ENCODE measurements around the gene ANKK1.

The ANKK1 gene

GRCh38 chr11:113419454-113420003, 31.9 kb downstream of the ANKK1 start:
- H3K4me1 ChIP-seq: no peaks in the 10 kb centered on the region
- H3K9me3 ChIP-seq: no peaks in the 10 kb centered on the region
- intact Hi-C loops (cut with DNase I; ENCODE audit: low total_unique reads): no loop called here
- no peak overlapping the region for H3K27ac ChIP-seq
- TF ChIP-seq, protein P1, sequence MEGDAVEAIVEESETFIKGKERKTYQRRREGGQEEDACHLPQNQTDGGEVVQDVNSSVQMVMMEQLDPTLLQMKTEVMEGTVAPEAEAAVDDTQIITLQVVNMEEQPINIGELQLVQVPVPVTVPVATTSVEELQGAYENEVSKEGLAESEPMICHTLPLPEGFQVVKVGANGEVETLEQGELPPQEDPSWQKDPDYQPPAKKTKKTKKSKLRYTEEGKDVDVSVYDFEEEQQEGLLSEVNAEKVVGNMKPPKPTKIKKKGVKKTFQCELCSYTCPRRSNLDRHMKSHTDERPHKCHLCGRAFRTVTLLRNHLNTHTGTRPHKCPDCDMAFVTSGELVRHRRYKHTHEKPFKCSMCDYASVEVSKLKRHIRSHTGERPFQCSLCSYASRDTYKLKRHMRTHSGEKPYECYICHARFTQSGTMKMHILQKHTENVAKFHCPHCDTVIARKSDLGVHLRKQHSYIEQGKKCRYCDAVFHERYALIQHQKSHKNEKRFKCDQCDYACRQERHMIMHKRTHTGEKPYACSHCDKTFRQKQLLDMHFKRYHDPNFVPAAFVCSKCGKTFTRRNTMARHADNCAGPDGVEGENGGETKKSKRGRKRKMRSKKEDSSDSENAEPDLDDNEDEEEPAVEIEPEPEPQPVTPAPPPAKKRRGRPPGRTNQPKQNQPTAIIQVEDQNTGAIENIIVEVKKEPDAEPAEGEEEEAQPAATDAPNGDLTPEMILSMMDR (IDR thresholded peaks at IDR 0.05): no peak
- peaks cover 0 to 3% of the 10 kb centered on the region in 2 donors for H3K27me3 ChIP-seq
- no peaks in the 10 kb centered on the region for H3K36me3 ChIP-seq
- no peak overlapping the region for H3K4me3 ChIP-seq
- DNase-seq: no peak

GRCh38 chr11:113420808-113421207, 33.2 kb downstream of the ANKK1 start:
- H3K27ac ChIP-seq: no peak overlapping the region
- H3K4me1 ChIP-seq: no peaks in the 10 kb centered on the region
- no peak overlapping the region for H3K4me3 ChIP-seq
- intact Hi-C loops (cut with DNase I; ENCODE audit: low total_unique reads): no loop called here
- H3K36me3 ChIP-seq: no peaks in the 10 kb centered on the region
- no peak for DNase-seq
- H3K27me3 ChIP-seq: peaks cover 0 to 3% of the 10 kb centered on the region in 2 donors
- H3K9me3 ChIP-seq: no peaks in the 10 kb centered on the region
- TF ChIP-seq, protein P1 (IDR thresholded peaks at IDR 0.05): no peak

DNA sequence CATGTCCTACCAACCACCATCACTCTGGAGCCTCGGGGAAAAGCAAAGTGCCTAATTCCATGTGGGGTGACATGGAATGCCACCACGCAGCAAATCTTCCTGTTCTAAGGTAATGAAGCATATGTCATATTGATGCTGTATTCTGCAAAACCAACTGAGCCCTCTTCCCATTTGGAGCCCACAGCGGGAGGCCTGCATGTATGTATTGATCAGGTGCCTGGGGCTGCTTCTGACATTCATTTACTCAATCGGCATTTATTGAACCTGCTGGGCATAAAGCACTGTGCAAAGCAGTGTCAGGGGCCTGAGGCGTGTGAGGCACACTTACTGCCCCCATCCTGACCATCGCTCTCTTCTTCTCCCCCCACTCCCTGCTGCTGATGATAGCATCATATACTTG, 39.1 kb downstream of the ANKK1 start:
- intact Hi-C loops (cut with DNase I; ENCODE audit: low total_unique reads): no loop called here
- Histone ChIP-seq H3K4me3 (no peak overlapping the region), H3K4me1 (no peaks in the 10 kb centered on the region), H3K27ac (no peak overlapping the region), H3K9me3 (no peaks in the 10 kb centered on the region), H3K27me3 (peaks cover 0 to 2% of the 10 kb centered on the region in 2 donors), H3K36me3 (no peaks in the 10 kb centered on the region)
- no peak for DNase-seq
- TF ChIP-seq, protein P1 (IDR thresholded peaks at IDR 0.05): no peak

GRCh38 chr11:113431746-113432145, 44.2 kb downstream of the ANKK1 start:
- H3K27ac ChIP-seq: no peak overlapping the region
- H3K4me1 ChIP-seq: no peaks in the 10 kb centered on the region
- intact Hi-C loops (cut with DNase I; ENCODE audit: low total_unique reads): no loop called here
- no peak overlapping the region for H3K4me3 ChIP-seq
- TF ChIP-seq, protein P1 (IDR thresholded peaks at IDR 0.05): no peak
- DNase-seq: no peak
- H3K36me3 ChIP-seq: no peaks in the 10 kb centered on the region
- no peaks in the 10 kb centered on the region for H3K9me3 ChIP-seq
- H3K27me3 ChIP-seq: no peaks in the 10 kb centered on the region

DNA sequence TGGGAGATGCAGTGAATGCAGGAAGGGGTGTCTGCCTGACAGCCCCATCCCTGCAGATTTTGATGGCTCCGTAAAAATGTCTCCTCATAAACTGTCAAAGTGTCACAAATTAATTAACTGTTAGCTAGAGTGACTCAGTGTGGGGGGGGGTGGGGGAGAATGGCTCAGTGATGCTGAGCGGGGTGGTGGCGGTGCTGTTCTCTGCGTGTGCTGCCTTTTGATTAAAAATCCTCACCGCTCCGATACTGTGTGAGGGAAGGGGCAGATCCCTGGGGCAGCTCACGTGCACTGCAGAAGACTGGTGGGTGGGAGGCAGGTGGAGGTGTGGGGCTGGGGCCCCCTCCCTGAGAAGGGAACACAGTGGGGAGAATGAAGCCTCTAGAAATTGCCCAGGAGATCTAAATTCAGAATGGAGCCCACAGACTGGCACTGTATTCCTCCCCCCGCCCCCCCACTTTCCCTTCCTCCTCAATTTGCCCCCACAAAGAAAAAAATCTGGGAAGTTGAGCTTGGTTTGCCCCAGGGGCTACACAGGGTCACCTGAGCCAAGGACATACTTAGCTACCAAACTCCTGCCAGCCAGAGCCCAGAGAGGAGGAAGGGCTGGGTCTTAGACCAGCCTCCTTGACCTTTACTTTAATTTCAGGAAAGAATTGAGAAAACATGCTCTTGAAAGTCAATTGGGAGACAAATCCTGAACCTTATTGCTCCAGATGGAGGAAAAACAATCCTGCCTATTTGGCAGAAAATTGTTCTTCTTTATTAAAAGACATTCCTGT, 47.8 kb downstream of the ANKK1 start:
- Histone ChIP-seq H3K4me1 (no peaks in the 10 kb centered on the region), H3K9me3 (no peaks in the 10 kb centered on the region), H3K36me3 (no peaks in the 10 kb centered on the region), H3K4me3 (no peak overlapping the region), H3K27ac (no peak overlapping the region), H3K27me3 (peaks cover 0 to 4% of the 10 kb centered on the region in 2 donors)
- TF ChIP-seq, protein P1 (IDR thresholded peaks at IDR 0.05): no peak
- intact Hi-C loops (cut with DNase I; ENCODE audit: low total_unique reads): no loop called here
- no peak for DNase-seq
